Ascending aorta (tissue), 2 donors: ENCODE results near the gene AKAP7. TPM values are rescaled to one million over a fixed set of nuclear protein-coding genes. Genes with fewer than 3 reads are reported as not detected.
A peak's percentile ranks its signal among the peaks of the same experiment; 100 is the strongest.

Experiments used
- DNase-seq, 2 donors: peaks; one replicate each; pipeline ENCODE4 v3.0.0-alpha.2; 2019; ENCODE audit warnings: low spot score in 2 of 2
- H3K27ac ChIP-seq, 2 donors: fragments of 200-600 bp; sonication (generic); one replicate each; pipeline ENCODE4 v1.5.1; 2016 to 2017; ENCODE audit warnings: mild to moderate bottlenecking in 1 of 2
- H3K27me3 ChIP-seq: fragments of 200-600 bp; sonication (generic); one replicate; pipeline ENCODE4 v1.5.1; 2017
- H3K36me3 ChIP-seq, 2 donors: fragments of 200-600 bp; sonication (generic); one replicate each; pipeline ENCODE4 v1.5.1; 2016
- H3K4me1 ChIP-seq, 2 donors: fragments of 200-600 bp; sonication (generic); one replicate each; pipeline ENCODE4 v1.5.1; 2016 to 2017; ENCODE audit warnings: mild to moderate bottlenecking in 1 of 2
- H3K4me3 ChIP-seq, 2 donors: fragments of 200-600 bp; sonication (generic); one replicate each; pipeline ENCODE4 v1.5.1; 2016 to 2017; ENCODE audit warnings: mild to moderate bottlenecking in 1 of 2
- H3K9me3 ChIP-seq, 2 donors: fragments of 200-600 bp; sonication (generic); one replicate each; pipeline ENCODE4 v1.5.1; 2016
- intact Hi-C: fragments of 100-400 bp; cut with DNase I; formaldehyde crosslinking; loops from one replicate; pipeline ENCODE4 v1.15.1; 2023
- total RNA-seq: library from RNA; depleted of rRNA; stranded (reverse); fragments of >200 nt; gene quantifications from one replicate; pipeline ENCODE4 v1.1.0, GENCODE V29; 2016
- TF ChIP-seq, protein P1 (sequence below), 3 experiments: fragments of 200-600 bp in 2 of 3; fragments of 450-650 bp in 1 of 3; sonication (generic) in 2 of 3; IDR thresholded peaks; one replicate each; pipeline ENCODE4 v1.5.1; 2016 to 2019; ENCODE audit warnings: antibody characterized with exemption in 3 of 3, mild to moderate bottlenecking in 1 of 3, moderate library complexity in 1 of 3

Gene AKAP7
- total RNA-seq, 1 donor from 2014 or later = 1.3 TPM

DNA sequence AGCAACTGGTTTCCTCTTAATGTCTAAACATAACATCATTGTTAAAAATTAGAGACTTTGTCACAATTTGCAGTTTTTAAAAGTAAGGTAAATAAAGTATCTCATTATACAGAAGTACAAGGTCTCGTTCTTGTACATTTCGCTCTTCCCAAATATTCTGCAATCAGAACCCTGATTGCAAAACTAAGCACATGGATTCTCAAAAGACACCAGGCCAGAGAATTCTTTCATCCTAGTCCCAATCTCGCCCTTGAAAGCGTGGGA, 355 bp upstream of the AKAP7 start:
- H3K27me3 ChIP-seq = no peaks in the 10 kb centered on the region
- no peaks in the 10 kb centered on the region for H3K36me3 ChIP-seq
- peak overlapping the region; percentile 83 to 98 for H3K4me3 ChIP-seq
- intact Hi-C loops = loop anchor here (1.0 to 10.0 kb wide), 3 partner anchors 72 to 1640 kb away; partner anchors contain the start of gene EPB41L2
- no peaks in the 10 kb centered on the region for H3K9me3 ChIP-seq
- DNase-seq = no peak
- peak overlapping the region; percentile 87 to 94 for H3K27ac ChIP-seq
- H3K4me1 ChIP-seq = no peaks in the 10 kb centered on the region
- TF ChIP-seq, protein P1, sequence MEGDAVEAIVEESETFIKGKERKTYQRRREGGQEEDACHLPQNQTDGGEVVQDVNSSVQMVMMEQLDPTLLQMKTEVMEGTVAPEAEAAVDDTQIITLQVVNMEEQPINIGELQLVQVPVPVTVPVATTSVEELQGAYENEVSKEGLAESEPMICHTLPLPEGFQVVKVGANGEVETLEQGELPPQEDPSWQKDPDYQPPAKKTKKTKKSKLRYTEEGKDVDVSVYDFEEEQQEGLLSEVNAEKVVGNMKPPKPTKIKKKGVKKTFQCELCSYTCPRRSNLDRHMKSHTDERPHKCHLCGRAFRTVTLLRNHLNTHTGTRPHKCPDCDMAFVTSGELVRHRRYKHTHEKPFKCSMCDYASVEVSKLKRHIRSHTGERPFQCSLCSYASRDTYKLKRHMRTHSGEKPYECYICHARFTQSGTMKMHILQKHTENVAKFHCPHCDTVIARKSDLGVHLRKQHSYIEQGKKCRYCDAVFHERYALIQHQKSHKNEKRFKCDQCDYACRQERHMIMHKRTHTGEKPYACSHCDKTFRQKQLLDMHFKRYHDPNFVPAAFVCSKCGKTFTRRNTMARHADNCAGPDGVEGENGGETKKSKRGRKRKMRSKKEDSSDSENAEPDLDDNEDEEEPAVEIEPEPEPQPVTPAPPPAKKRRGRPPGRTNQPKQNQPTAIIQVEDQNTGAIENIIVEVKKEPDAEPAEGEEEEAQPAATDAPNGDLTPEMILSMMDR (IDR thresholded peaks at IDR 0.05) = no peak

DNA sequence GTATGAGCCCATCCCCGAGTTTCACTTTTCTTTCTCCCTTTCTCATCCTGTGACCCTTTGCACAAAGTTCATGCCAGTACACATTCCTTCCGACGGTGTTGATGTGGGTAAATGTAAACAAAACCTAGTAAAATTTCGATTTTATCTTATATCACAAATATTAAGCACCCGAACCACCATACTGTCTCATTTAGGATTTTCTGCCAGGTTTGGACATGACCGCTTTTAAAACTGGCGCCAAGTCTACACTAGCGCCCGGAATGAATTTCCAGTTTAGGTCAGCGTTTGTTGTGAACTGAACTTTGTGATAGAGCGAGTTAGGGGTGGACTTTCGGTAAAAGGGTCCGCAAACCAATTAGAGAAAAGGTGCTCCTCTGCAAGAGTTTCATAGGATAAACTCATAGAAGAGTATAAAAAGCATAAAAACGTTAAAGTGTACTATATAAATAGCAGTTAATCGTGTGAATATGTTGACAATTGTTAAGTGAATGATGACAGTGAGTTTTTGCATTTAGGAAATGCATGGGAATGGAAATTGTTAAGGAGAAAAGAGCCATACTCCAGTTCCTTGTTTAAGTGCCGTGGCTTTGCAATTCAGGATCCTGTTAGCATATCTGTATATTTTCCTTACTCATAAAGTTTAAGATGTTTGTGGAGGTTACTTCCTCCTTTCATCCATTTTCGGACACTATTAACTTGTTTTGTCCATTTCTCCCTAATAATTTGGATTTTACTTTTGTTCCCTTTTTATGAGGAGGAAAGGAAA, 937 bp downstream of the AKAP7 start:
- peak overlapping the region; percentile 83 to 98 for H3K4me3 ChIP-seq
- H3K4me1 ChIP-seq = no peaks in the 10 kb centered on the region
- H3K27me3 ChIP-seq = no peaks in the 10 kb centered on the region
- TF ChIP-seq, protein P1 (IDR thresholded peaks at IDR 0.05) = no peak
- peak overlapping the region; percentile 87 to 94 for H3K27ac ChIP-seq
- DNase-seq = no peak
- no peaks in the 10 kb centered on the region for H3K36me3 ChIP-seq
- no peaks in the 10 kb centered on the region for H3K9me3 ChIP-seq
- intact Hi-C loops = loop anchor here (10.0 kb wide), 2 partner anchors 451 to 1641 kb away; no protein-coding TSS in a partner anchor

DNA sequence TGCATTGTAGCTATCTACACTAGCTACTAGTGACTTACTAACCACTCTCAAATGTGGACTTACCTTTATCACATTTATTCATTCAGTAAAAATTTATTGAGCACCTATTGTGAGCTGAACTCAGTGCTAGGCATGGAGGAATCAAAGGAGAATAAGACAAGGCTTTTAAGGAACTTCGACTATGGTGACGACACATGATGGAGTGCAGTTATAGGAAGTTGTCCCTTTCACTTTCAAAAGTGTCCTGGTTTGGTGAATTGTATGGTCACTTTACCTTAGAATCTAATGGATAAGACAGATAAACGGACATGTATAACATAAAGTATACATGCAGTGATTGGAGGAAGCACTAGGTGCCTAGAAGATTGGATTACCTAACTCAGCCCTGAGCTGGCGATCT, 4.3 kb downstream of the AKAP7 start:
- intact Hi-C loops = loop anchor here (10.0 kb wide), 2 partner anchors 455 to 1645 kb away; no protein-coding TSS in a partner anchor
- H3K27ac ChIP-seq = no peak overlapping the region

DNA sequence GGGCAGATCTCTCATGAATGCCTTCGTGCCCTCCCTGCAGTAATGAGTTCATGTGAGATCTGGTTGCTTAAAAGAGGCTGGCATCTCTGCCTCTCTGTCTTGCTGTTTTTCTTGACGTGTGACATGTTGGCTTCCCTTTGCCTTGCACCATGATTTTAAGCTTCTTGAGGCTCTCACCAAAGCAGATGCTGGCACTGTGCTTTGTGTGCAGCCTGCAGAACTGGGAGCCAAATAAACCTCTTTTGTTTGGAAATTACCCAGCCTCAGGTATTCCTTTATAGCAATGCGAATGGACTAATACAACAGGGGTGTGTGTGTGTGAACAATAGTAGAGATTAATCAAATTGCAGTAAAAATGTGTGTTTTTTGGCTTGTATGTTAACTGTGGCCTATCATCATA, 8.1 kb downstream of the AKAP7 start:
- peaks cover 0 to 6% of the 10 kb centered on the region in 2 donors for H3K36me3 ChIP-seq
- H3K27ac ChIP-seq = no peak overlapping the region
- no peaks in the 10 kb centered on the region for H3K27me3 ChIP-seq
- H3K4me1 ChIP-seq = no peaks in the 10 kb centered on the region
- H3K9me3 ChIP-seq = no peaks in the 10 kb centered on the region
- intact Hi-C loops = no loop called here
- H3K4me3 ChIP-seq = no peak overlapping the region
- DNase-seq = no peak
- TF ChIP-seq, protein P1 (IDR thresholded peaks at IDR 0.05) = no peak

More for the DNA sequence above, 4.3 kb downstream of the AKAP7 start:
- H3K27me3 ChIP-seq = no peaks in the 10 kb centered on the region
- TF ChIP-seq, protein P1 (IDR thresholded peaks at IDR 0.05) = no peak
- DNase-seq = no peak
- H3K9me3 ChIP-seq = no peaks in the 10 kb centered on the region
- H3K4me3 ChIP-seq = no peak overlapping the region
- no peaks in the 10 kb centered on the region for H3K4me1 ChIP-seq
- no peaks in the 10 kb centered on the region for H3K36me3 ChIP-seq

DNA sequence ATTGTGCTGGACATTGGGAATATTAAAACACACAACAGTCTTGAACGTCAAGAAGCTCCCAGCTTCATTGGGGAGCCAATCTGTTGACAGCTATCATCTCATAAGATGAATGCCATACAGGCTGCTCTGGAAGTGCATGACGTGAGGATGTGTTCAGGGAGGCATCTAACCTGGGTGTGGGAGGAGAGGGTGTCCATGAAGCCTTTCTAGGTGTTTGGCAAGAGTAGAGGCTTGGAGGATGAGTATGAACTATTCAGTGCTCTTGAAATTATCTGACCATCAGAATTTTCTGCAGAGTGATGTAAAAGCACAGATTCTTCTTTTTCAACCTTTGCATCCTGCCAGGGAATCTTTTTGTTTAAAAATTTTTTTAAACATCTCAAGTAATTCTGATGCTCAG, 11.6 kb downstream of the AKAP7 start:
- H3K9me3 ChIP-seq = no peaks in the 10 kb centered on the region
- intact Hi-C loops = no loop called here
- H3K27ac ChIP-seq = no peak overlapping the region
- H3K27me3 ChIP-seq = no peaks in the 10 kb centered on the region
- DNase-seq = no peak
- no peaks in the 10 kb centered on the region for H3K4me1 ChIP-seq
- no peak overlapping the region for H3K4me3 ChIP-seq
- TF ChIP-seq, protein P1 (IDR thresholded peaks at IDR 0.05) = no peak
- peaks cover 0 to 6% of the 10 kb centered on the region in 2 donors for H3K36me3 ChIP-seq
